WERI-Rb-1 (cell line): Measurements from ENCODE around the gene SLC49A4.

Source experiments
- DNase-seq: peaks from one replicate; pipeline ENCODE4 v3.0.0-alpha.2; 2020
- H3K27ac ChIP-seq: fragments of 250-450 bp; sonication (Bioruptor Pico); 2 replicates; pipeline ENCODE4 v1.5.1; 2020; ENCODE audit warnings: mild to moderate bottlenecking, moderate library complexity
- H3K27me3 ChIP-seq: fragments of 250-450 bp; sonication (Bioruptor Pico); 2 replicates; pipeline ENCODE4 v1.5.1; 2021; ENCODE audit warnings: mild to moderate bottlenecking, low read depth, moderate library complexity; ENCODE audit not compliant: insufficient read depth, severe bottlenecking
- H3K36me3 ChIP-seq: fragments of 250-450 bp; sonication (Bioruptor Pico); 2 replicates; pipeline ENCODE4 v1.5.1; 2020; ENCODE audit warnings: mild to moderate bottlenecking, moderate library complexity
- H3K4me3 ChIP-seq: 2 replicates; pipeline ENCODE4 v1.5.1; 2011; ENCODE audit warnings: low read depth, mild to moderate bottlenecking, control low read depth, low read length
- H3K9me3 ChIP-seq: fragments of 250-450 bp; sonication (Bioruptor Pico); 2 replicates; pipeline ENCODE4 v1.5.1; 2021; ENCODE audit warnings: mild to moderate bottlenecking, moderate library complexity; ENCODE audit not compliant: severe bottlenecking
- CTCF ChIP-seq: IDR thresholded peaks from 2 replicates; pipeline ENCODE4 v1.5.1; 2011; ENCODE audit warnings: low read depth, mild to moderate bottlenecking, control low read depth, inconsistent platforms, low read length

The SLC49A4 gene

GRCh38 chr3:122862381-122862780 lies 67.5 kb downstream of the SLC49A4 start:
- H3K27ac ChIP-seq: no peak overlapping the region
- no peaks in the 10 kb centered on the region for H3K27me3 ChIP-seq
- peaks cover 10% of the 10 kb centered on the region; the same call in 1 of the 2 replicates for H3K36me3 ChIP-seq
- H3K9me3 ChIP-seq: no peaks in the 10 kb centered on the region
- no peak for DNase-seq
- no peak for TF ChIP-seq CTCF
- no peak overlapping the region for H3K4me3 ChIP-seq

DNA sequence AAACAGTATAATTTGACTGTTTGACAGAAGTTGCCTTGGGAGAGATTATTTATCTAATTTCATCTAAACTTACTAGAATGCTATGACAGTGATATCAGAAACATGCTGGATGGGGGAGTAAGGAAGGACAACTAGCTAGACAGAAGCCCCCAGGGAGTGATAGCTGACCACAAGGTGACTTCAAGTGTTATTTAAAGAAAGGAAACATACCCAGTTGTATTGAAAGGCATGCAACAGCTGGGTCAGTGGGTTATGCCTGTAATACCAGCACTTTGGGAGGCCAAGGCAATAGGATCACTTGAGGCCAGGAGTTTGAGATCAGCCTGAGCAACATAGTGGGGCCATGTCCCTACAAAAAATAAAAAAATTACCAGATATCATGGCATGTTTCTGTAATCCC lies 69.6 kb downstream of the SLC49A4 start:
- H3K27ac ChIP-seq: no peak overlapping the region
- no peak for TF ChIP-seq CTCF
- no peaks in the 10 kb centered on the region for H3K27me3 ChIP-seq
- no peak for DNase-seq
- H3K4me3 ChIP-seq: no peak overlapping the region
- no peaks in the 10 kb centered on the region for H3K9me3 ChIP-seq
- H3K36me3 ChIP-seq: peaks cover 10% of the 10 kb centered on the region; the same call in 1 of the 2 replicates

GRCh38 chr3:122868322-122868721 lies 73.5 kb downstream of the SLC49A4 start:
- no peaks in the 10 kb centered on the region for H3K9me3 ChIP-seq
- no peak for DNase-seq
- H3K4me3 ChIP-seq: no peak overlapping the region
- H3K27me3 ChIP-seq: no peaks in the 10 kb centered on the region
- TF ChIP-seq CTCF: no peak
- no peak overlapping the region for H3K27ac ChIP-seq
- no peaks in the 10 kb centered on the region for H3K36me3 ChIP-seq

DNA sequence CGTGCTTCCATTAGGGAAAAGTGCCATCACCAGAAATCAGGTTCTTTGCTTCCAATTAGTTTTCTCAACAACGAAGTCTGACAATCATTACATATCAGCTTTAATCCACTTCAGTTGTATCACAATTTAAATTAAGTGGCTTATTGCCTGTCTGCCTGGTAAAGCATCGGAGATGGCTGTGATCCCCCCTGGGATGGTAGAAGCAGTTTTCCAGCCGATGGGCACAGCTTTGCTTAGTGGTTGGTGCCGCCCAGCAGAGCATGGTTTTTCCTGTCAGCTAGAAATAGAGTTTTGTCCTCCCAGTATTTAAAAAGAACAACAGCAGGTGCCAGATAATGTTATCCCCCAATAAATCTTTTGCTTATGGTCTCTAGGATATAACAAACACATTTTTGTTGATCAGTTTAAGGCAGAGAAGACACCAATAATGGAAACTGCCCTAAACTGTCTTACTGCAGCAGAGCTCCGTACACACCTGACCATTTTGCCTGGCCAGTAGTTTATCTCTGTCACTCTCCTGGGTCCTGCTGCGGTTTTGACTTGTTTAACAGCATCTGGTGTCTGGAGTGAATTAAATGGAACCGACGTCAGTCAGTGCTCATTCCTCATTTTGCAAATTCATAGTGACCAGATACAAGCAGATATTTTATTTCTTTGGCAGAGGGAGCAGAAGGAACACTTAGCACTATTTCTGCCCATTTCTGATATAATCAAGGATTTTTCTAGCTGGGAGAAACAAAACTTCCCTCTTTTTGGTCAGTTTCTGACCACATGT lies 79.1 kb downstream of the SLC49A4 start:
- H3K36me3 ChIP-seq: no peaks in the 10 kb centered on the region
- no peak for TF ChIP-seq CTCF
- no peak for DNase-seq
- no peaks in the 10 kb centered on the region for H3K9me3 ChIP-seq
- H3K27me3 ChIP-seq: no peaks in the 10 kb centered on the region
- no peak overlapping the region for H3K4me3 ChIP-seq
- no peak overlapping the region for H3K27ac ChIP-seq

GRCh38 chr3:122875547-122876127 lies 80.8 kb downstream of the SLC49A4 start:
- Histone ChIP-seq H3K9me3 (no peaks in the 10 kb centered on the region), H3K27ac (no peak overlapping the region), H3K4me3 (no peak overlapping the region), H3K27me3 (no peaks in the 10 kb centered on the region), H3K36me3 (no peaks in the 10 kb centered on the region)
- DNase-seq: no peak
- no peak for TF ChIP-seq CTCF
